Left cardiac atrium (tissue), 4 donors: ENCODE results near the gene PIK3R2. TPM values are rescaled to one million over a fixed set of nuclear protein-coding genes. Genes with fewer than 3 reads are reported as not detected.
A peak's percentile ranks its signal among the peaks of the same experiment; 100 is the strongest.
"Not testable (repeated sequence)": the region's sequence is repeated elsewhere in the genome, so short reads cannot be mapped to it uniquely, and the experiment has no call there.

Source experiments
- ATAC-seq, 2 donors: fragments of 200-7000 bp; cut with Tn5 transposase; one replicate each; pipeline ENCODE4 v1.9.1; 2020; ENCODE audit warnings: mild to moderate bottlenecking in 2 of 2, moderate library complexity in 2 of 2
- DNase-seq: peaks from one replicate; pipeline ENCODE4 v3.0.0-alpha.2; 2020
- intact Hi-C, 2 donors: fragments of 100-400 bp; cut with DNase I; formaldehyde crosslinking; loops; one replicate each; pipeline versions ENCODE4 v1.14.1 to v1.15.1; 2022 to 2023
- long read RNA-seq: library from polyadenylated mRNA; unstranded; transcript quantifications from one replicate; pipeline ENCODE4 v2.0.0, GENCODE V29; 2021
- total RNA-seq, 2 donors: library from RNA; stranded (reverse); fragmentation: NEBNext Ultra II Directional; extraction: Animal tissue kit (Norgen Biotek cat#: 25700); gene quantifications; one replicate each; pipeline ENCODE4 v1.2.1, GENCODE V29; 2021
- donor health status: DM: no; HTN: yes; CAD: no.
- donor health status: DM: no; HTN: yes; CAD: no; lungs with severe emphysema.
- donor health status: DM: yes; HTN: yes; CAD: no.
- donor health status: Dilated cardiomyopathy.

PIK3R2 gene
- 10 to 100 TPM; 22.1 to 24.5 TPM for total RNA-seq
- long read RNA-seq, partial matches to known transcripts: 1 of 1 reads
- long read RNA-seq, other reads (novel, unspliced or antisense): 0 of 1 reads

DNA sequence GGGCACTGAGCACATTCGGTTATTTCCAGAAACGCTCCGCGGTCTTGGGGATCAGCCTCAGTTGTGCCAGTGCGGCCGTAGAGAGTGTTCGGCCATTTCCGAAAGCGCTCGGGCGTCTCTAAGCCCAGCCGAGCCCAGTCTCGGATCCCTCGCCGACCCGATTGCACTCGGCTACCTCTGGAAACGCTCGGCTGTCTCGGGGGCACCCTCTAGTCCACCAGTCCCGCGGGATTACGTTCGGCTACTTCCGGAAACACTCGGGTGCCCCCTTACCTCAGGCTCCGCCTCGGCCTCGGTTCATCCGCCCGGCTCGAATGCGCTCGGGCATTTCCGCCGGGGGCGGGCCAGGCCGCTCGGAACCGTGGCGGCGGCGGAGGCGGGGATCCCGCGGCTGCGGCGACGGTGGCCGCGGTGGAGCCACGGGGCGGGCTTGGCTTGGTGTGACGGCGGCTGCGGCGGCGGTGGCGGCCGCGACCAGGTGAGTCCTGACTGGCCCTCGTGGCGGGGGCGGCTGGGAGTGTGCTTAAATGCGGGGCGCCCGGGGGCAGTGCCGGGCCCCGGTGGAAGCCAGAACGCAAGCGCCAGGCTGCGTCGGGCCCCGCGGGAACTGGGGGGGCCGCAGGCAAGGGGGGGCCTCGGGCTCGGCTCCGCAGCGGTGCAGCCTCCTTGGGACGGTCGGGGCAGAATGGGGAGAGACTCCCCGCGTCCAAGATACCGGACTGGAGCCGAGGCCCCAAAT lies at the start of gene PIK3R2:
PIK3R2 (plus strand) TSS at position 347 of the 739 bp plus-strand sequence. CDS start 2,717 bp downstream, outside the sequence.
- DNase-seq: peak; percentile 100
- intact Hi-C loops: loop anchor here in 1 of 2 donors (5.0 kb wide), 1 partner anchor 36 kb away; no protein-coding TSS in a partner anchor
- ATAC-seq: peak; percentile 90 to 91

DNA sequence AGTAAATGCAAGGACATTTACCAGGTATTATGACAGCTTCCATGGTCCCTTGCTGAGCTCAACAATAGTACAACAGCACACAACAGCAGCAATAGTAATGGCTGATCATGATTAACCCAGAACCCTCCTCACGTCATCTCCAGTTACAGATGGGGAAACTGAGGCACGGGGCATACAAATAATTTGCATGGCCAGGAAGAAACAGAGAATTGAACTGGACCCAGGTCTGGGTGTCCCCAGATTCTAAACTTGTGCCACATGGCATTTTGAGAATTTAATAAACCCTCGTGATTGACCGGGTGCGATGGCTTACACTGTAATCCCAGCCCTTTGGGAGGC lies 48.2 kb upstream of the PIK3R2 start:
- DNase-seq (no peak), ATAC-seq (no peak)
- intact Hi-C loops: no loop called here

DNA sequence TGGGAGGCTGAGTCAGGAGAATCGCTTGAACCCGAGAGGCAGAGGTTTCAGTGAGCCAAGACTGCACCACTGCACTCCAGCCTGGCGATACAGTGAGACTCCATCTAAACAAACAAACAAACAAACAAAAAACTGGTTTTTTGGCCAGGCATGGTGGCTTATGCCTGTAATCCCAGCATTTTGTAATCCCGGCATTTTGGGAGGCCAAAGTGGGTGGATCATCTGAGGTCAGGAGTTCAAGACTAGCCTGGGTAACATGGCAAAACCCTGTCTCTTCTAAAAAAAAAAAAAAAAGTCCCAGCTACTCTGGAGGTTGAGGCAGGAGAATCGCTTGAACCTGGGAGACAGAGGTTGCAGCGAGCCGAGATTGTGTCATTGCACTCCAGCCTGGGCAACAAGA lies 47.7 kb upstream of the PIK3R2 start:
- DNase-seq, intact Hi-C loops, ATAC-seq: not testable (repeated sequence)

DNA sequence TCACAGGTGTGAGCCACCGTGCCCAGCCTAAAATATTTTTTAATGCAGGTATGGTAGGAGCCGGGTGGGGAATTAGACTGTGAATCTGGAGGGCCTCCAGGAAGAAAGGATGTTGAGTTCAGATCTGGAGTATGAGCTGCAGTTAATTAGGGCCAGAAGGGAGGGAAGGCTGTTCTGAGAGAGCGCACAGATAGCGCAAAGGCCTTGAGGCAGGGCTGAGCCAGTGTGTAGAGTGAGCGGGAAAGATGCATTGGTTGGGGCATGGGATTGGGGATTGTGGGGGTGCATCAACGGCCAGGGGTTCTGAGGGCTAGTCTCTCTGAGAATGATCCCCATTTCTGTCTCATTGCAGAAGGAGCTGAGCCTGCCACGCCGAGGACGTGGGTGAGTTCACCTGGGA lies 45.7 kb upstream of the PIK3R2 start:
- DNase-seq (no peak), ATAC-seq (no peak)
- intact Hi-C loops: no loop called here

DNA sequence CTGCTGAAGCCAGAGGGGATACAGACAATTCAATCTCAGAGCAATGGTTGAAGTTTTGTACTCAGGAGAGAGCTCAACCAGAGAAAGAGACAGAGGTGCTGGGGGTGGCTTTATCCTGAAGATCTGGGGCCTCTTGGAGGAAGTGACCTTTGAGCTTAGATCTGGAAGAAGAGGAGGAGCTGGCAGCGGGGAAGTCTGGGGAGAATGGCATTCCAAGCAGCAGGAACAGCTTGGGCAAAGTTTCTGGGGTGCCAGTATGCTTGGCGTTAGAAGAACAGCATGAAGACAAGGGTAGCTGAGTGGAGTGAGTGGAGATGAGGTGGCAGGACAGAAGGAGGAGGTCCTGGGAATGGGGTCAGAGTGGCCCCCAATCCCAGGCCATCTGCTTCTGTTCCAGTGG lies 44.1 kb upstream of the PIK3R2 start:
- DNase-seq (no peak), ATAC-seq (no peak)
- intact Hi-C loops: no loop called here

DNA sequence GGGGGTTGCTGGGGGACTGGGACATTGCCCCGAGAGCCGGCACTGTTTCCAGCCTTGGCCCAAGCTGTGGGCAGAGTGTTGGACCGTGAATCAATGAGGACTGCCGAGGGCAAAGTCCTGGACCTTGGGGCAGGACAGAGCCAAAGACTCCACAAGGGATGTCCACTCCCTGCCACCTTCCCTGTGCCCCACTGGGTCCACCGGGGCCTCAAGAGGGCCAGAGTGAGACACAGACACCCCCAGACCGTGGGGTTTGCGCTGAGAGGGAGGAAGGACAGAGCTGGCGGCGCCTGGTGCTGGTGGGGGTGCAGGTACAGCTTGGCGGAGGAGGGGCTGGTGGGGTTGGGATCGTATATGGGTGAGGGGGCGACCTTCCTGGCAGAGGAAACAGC lies 43.6 kb upstream of the PIK3R2 start:
- DNase-seq: no peak
- ATAC-seq: peak in 1 of 2 donors; percentile 1
- intact Hi-C loops: no loop called here

DNA sequence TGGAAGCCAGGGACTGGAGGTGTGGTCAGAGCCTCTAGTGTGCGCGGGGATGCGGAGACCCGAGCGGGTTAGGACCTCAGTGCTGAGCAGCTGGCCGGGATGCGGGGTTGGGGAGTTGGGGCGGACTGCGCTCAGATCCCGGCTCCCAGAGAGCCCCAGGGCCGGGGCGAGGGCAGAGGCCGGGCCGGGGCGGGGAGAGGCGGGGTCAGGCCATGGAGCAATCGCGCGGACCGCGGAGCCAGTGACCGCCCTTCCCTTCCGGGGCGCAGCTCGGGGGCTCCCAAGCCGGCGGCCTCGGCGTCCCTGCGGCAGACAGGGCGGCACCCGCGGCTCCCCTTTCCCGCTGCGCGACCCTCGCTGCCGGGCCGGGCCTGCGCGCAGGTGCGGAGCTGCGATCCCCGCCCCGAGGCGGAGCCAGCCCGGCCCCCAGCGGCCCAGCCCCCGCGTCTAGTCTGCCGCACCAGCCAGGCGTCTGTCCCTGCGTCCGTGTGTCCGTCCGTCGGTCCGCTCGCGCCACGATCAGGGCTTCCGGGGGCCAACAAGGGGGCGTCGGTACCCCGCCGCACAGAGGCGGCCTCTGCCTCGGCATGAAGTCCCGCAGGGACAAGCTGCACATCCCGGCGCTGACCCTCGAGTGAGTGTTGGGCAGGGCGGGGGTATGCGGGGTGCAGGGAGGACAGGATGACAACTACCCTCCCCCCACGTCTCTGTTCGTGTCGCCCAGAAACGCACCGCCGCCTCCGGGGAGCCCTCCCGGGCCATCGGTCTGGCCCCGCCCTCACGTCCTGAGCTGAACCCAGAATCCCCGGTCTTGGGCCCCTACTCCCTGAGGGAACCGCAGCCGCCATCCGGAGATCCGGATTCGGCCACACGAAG lies 43.0 kb upstream of the PIK3R2 start:
- intact Hi-C loops: loop anchor here (5.0 to 10.0 kb wide), 3 partner anchors 55 to 142 kb away; no protein-coding TSS in a partner anchor
- ATAC-seq (peak; percentile 81 to 83), DNase-seq (peak; percentile 63)

DNA sequence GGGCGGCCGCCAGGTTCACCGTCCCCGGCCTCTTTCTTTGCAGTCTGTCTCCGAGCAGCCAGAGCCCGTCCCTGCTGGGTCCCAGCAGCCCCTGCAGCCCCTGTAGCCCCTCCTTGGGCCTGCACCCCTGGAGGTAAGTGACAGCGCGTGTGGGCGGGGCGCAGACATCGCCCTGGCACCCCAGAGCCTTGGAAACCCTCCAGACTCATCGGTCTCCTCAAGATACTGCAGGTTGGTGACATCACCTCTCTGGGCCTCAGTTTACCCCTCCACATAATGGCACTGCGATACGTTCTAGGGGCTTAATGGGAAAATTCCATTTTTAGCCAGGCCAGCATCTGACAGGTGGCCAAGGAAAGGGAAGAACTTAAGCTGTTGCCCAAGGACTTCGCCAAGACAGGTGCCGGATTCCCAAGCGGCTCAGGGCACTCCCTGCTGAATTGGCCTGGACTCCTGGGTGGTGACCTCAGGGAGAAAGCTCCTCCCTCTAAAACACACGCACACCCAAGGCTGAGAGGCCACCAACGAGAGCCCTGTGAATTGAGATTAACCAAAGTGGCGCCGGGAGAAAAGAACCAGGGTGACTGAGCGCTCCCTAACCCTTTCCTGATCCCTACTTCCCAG lies 42.2 kb upstream of the PIK3R2 start:
- intact Hi-C loops: loop anchor here (5.0 to 10.0 kb wide), 3 partner anchors 54 to 142 kb away; no protein-coding TSS in a partner anchor
- ATAC-seq (no peak), DNase-seq (no peak)

DNA sequence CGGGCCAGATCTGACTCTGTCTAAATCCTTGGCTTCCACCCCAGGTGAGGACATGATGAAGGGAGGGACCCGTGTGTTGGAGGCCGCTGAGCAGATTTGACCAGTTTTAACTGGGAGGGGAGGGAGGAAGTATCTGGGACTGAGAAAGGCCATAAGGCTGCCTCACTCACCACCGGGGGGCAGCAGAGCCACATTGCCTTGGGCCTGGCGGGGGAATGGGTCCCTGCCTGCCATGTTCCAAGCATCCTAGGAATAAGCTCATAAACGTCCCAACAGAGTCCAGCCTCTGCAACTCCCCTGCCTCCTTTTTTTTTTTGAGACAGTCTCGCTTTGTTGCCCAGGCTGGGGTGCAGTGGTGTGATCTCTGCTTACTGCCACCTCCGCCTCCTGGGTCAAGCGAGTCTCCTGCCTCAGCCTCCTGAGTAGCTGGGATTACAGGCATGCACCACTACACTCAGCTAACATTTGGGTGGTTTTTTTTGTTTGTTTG lies 39.9 kb upstream of the PIK3R2 start:
- ATAC-seq (peak; percentile 56 to 64), DNase-seq (peak; percentile 86)
- intact Hi-C loops: loop anchor here (5.0 to 10.0 kb wide), 3 partner anchors 52 to 139 kb away; no protein-coding TSS in a partner anchor

DNA sequence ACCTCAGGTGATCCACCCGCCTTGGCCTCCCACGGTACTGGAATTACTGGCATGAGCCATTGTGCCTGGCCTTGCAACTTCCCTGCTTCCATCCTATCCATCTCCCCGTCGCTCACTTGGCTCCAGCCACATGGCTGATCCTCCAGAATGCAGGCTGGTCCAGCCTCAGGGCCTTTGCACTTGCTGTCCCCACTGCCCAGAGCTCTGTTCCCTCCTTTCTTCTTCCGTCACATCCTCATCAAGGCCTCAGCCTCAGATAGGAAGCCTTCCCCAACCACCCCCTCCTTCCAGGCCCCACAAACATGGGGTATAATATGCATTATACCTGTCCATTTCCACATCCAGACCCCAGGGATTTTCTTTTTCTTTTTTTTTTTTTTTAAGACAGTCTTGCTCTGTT lies 39.1 kb upstream of the PIK3R2 start:
- intact Hi-C loops: loop anchor here (5.0 to 10.0 kb wide), 3 partner anchors 51 to 138 kb away; no protein-coding TSS in a partner anchor
- DNase-seq: no peak
- ATAC-seq: no peak

DNA sequence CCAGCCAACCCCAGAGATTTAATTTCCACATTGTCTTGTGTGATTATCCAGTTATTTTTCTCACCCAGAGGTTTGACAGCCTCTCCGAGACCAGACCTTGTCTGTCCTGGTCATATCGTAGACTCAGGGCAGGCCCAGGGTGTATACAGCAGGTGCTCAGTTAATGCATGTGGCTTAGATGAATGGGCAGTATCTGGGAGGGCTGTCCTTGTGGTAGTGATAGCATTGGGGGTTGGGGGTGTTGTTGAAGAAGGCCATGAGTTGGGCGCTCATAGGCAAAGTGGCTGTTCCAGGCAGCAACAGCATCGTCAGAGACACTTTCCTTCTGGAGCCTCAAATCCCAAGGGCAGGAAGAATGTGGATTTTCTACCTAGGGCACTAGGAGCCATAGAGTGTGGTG lies 38.5 kb upstream of the PIK3R2 start:
- ATAC-seq: no peak
- intact Hi-C loops: loop anchor here (5.0 to 10.0 kb wide), 3 partner anchors 50 to 138 kb away; no protein-coding TSS in a partner anchor

DNA sequence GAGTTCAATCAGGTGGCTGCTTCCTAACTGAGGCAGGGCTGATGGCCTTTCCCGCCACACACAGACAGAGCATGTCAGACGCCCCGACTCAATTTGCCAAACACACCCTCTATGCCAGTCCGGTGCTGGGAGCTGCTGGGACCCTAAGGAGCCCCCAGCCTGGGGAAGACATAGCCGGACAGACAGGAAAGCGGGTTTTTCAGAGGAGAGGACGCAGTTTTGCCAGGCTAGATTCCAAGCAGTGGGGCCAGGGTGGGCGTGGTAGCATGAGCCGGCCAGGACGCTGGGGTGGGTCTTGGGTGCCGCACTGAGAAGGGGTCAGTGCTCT lies 35.6 kb upstream of the PIK3R2 start:
- DNase-seq: no peak
- intact Hi-C loops: loop anchor here (5.0 to 10.0 kb wide), 2 partner anchors 35 to 47 kb away; partner anchors contain the start of gene PIK3R2 (in 1 of the 2)
- no peak for ATAC-seq

More for the DNA sequence above, 38.5 kb upstream of the PIK3R2 start:
- no peak for DNase-seq

DNA sequence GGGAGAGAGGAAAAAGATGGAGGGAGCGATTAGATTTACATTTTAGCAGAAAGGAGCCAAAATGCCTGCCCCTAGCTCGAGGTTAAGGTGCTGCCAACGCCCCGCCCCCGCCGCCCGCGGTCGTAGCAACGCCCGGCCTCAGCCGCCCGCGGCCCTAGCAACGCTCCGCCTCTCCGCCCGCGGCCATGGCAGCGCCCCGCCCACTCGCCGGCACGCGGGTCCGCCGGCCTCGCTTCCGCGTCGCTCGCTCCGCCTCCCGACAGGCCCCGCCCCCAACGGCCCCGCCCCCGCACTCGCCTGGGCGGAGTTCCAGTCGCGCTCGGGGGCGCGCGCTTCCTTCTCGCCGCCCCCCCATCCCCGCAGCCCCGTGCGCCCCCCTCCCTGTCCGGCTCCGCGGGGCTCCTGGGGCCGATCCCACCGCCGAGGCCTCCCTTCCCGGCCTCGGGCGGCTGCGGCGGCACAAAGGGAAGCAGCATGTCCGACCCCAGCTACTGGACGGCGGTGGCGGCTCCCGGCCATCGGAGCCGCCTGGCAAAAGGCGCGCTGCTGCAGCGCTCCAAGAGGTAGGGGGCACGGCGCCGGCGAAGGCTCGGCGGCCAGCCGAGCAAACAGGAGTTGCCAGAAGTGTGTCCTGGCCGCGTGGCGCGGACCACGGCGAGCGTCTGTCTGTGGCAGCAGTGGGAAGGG lies 35.1 kb upstream of the PIK3R2 start:
- ATAC-seq (peak; percentile 96), DNase-seq (peak; percentile 92)
- intact Hi-C loops: loop anchor here (5.0 to 10.0 kb wide), 2 partner anchors 34 to 47 kb away; partner anchors contain the start of gene PIK3R2 (in 1 of the 2)

DNA sequence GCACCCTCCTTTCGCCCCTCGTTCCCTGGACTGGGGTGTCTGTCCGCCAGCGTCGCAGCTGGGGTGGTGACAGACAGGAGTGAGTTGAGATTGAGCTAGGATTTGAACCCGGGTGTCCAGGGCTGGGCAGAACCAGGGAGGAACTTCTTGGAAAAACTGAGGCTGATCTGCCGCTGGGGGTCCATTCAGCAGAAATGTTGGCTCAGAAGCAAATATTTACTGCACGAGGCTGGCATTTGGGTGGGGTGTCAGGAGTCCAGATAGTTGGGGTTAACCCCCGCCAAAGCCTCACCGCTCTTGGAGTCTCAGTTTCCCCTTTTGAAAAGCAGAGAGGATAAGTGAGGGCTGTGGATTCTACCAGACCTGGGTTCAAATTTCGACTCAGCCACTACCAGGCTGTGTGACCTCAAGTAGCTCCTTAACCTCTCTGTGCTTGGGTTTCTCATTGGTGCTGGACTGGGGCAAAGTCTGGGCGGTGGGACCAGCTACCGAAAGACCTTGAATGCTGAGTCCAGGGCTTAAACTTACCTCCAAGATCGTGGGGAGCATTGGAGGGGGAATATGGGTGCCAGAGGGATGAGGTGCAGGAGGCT lies 34.4 kb upstream of the PIK3R2 start:
- DNase-seq (no peak), ATAC-seq (no peak)
- intact Hi-C loops: loop anchor here (5.0 to 10.0 kb wide), 2 partner anchors 34 to 46 kb away; partner anchors contain the start of gene PIK3R2 (in 1 of the 2)

DNA sequence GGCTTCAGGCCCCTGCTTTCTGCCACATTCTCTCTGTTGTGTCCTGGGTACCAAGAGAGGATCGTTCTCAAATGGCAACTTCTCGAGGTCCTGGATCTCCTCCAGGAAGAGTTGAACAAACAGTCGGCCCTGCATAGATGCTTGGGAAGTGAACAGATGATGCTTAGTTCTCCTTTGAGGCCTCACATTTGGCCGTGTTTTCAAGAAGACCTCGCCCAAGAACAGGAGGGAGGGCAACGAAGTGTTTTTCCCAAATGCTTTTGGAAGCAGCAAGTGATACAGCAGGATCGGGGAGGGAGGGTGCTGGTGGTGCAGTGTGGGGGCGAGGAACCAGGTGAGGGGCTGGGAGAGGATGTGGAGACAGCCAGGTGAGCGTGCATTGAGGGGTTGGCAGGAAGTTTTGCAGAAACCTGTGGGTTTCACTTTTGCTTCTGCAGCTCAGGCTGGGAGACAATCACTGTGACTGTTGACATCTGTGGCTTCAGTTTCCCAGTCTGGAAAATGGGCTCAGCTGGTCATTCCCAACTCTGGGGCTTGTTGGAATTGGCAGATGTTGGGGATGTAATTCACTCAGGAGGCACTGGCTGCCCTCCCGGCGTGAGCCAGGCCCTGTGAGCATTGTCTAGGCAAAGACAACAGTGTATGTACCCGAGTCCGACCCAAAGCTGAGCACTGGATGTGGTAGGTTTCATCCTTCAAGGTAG lies 33.8 kb upstream of the PIK3R2 start:
- DNase-seq (no peak), ATAC-seq (no peak)
- intact Hi-C loops: loop anchor here (5.0 to 10.0 kb wide), 2 partner anchors 33 to 46 kb away; partner anchors contain the start of gene PIK3R2 (in 1 of the 2)

DNA sequence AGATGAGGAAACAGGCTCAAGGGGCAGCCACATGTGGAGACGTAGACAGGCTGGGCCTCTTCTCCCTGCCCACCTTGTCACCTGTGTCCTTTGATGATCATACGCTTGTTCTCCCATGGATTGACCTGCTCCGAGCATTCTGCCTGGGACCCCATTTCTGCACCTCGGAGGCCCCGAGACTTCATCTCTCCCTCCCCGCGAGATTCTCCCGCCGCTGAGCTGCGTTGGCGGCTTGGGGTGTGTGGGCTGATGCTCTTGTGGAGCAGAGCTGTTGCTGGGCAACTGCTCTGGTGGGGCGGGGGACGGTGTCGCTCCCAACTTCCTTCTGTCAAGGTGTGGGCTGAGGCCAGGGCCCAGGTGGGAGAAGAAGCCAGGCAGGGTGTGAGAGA lies 33.3 kb upstream of the PIK3R2 start:
- intact Hi-C loops: loop anchor here (5.0 to 10.0 kb wide), 2 partner anchors 33 to 45 kb away; partner anchors contain the start of gene PIK3R2 (in 1 of the 2)
- no peak for DNase-seq
- no peak for ATAC-seq

DNA sequence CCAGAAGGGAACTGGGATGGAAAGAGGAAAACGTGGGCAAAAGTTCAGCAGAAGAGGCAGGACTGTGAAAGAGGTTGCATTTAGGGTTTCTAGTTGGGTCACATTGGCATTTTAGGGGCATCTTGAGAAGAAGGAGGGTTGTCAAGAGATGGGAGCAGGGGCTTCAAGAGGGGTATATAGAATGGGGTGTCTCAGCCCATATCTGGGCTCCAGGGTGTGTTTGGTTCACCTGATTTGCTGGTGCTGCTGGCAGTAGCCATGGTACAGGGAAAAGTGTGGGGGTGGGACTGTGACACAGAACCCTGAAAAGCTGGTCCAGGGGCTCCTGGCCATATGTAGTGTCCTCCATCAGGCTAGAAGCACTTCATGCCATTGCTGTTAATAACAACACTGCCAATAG lies 32.8 kb upstream of the PIK3R2 start:
- intact Hi-C loops: no loop called here
- no peak for ATAC-seq
- no peak for DNase-seq
